ENCODE measurements around the gene ACP2.

Gene ACP2

DNA sequence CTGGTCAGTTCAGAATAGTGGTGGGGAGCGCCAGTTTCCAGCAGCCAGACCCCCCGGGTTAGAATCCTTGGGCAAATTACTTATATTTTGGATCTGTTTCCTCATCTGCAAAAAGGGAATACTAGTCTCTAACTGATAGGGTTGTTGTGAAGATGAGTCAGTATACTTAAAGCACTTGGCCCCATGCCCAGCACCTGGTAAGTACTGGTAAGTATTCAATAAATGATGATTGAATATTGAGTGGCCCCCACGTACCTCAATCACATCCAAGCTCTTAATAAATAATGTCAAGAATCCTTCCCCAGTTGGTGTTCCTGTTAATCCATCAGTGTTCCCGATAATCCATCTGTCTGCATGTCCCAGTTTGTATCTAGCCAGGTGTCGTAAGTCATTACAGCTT is 12.1 kb downstream of the ACP2 start:
- Histone ChIP-seq H3K4me1 (ENCODE audit: control insufficient read depth, insufficient read depth, low read length) (peaks cover 22% of the 10 kb centered on the region), H3K9me3 (replicated peaks; ENCODE audit: low read length) (no peaks in the 10 kb centered on the region), H3K4me3 (ENCODE audit: low read length) (no peak overlapping the region), H3K4me2 (ENCODE audit: low read length) (no peak overlapping the region), H3K36me3 (ENCODE audit: insufficient read depth, low read length) (peaks cover 46% of the 10 kb centered on the region), H3K27me3 (ENCODE audit: control insufficient read depth, insufficient read depth, low read length) (no peaks in the 10 kb centered on the region), H3K9ac (ENCODE audit: low read depth, low read length) (no peak overlapping the region)

DNA sequence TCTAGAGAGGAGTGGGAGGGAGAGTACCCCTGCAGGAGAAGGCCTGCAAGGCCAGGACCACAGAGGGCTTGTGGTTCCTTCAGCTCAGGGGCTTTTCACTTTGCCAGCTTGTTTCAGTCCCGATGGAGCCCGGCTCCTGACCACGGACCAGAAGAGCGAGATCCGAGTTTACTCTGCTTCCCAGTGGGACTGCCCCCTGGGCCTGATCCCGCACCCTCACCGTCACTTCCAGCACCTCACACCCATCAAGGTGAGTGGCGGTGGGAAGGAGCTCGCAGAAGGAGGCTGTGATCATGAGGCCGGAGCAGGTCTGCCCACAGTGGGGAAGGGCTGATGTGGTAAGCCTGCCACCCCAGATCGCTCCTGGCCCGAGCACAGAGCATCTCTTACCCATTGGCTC is 13.5 kb downstream of the ACP2 start:
- Histone ChIP-seq H3K9ac (ENCODE audit: low read depth, low read length) (no peak overlapping the region), H3K4me2 (ENCODE audit: low read length) (no peak overlapping the region), H3K9me3 (replicated peaks; ENCODE audit: low read length) (no peaks in the 10 kb centered on the region), H3K36me3 (ENCODE audit: insufficient read depth, low read length) (peaks cover 42% of the 10 kb centered on the region), H3K4me3 (ENCODE audit: low read length) (no peak overlapping the region), H3K4me1 (ENCODE audit: control insufficient read depth, insufficient read depth, low read length) (peaks cover 21% of the 10 kb centered on the region), H3K27me3 (ENCODE audit: control insufficient read depth, insufficient read depth, low read length) (no peaks in the 10 kb centered on the region)

DNA sequence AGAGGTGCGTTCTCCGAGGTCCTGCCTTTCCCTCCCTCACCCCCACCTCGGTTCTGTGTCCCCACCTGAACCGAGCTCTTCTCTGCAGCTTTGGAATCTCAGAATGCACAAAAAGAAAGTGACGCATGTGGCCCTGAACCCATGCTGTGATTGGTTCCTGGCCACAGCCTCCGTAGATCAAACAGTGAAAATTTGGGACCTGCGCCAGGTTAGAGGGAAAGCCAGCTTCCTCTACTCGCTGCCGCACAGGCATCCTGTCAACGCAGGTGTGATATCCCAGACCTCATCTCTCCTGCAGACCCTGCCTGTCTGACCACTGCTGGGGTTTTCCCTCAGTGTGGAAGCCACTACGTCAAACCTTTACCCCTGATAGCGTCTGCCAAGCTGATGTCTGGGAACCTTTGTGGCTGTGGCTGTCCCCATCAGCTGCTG is 13.9 kb downstream of the ACP2 start:
- peak overlapping the region; percentile 66 for H3K4me2 ChIP-seq (ENCODE audit: low read length)
- no peak overlapping the region for H3K4me3 ChIP-seq (ENCODE audit: low read length)
- H3K36me3 ChIP-seq (ENCODE audit: insufficient read depth, low read length), result peaks cover 37% of the 10 kb centered on the region
- no peaks in the 10 kb centered on the region for H3K27me3 ChIP-seq (ENCODE audit: control insufficient read depth, insufficient read depth, low read length)
- H3K4me1 ChIP-seq (ENCODE audit: control insufficient read depth, insufficient read depth, low read length), result peaks cover 21% of the 10 kb centered on the region
- no peaks in the 10 kb centered on the region for H3K9me3 ChIP-seq (replicated peaks; ENCODE audit: low read length)
- no peak overlapping the region for H3K9ac ChIP-seq (ENCODE audit: low read depth, low read length)

DNA sequence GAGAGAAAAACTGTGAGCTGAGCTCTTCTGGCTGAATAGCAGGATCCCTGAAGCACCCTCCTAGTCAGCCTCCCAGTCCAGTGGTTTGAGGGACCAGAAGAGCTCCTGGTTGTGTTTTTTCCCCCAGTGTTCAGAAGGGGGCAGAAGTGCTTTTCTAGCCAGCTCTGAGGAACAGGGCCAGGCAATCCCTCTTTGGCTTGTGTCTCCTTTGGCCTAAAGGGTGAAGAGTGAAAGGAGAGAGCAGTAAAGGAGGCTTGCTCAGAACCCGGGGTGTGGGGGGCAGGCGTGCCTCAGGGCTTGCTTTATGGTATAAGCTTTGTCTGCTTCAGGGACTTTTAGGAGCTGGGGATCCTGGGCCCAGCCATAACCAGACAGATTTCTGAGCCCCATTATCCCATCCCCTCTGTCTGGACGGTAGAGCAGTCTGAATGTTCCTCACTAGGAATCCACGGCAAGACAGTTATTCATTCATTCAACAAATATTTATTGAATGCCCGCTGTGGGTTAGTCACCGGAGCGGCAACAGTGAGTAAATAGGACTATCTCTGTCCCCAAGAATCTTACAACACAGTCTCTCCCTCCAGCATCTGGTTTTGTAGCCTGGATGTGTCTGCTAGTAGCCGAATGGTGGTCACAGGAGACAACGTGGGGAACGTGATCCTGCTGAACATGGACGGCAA is 14.5 kb downstream of the ACP2 start:
- no peaks in the 10 kb centered on the region for H3K27me3 ChIP-seq (ENCODE audit: control insufficient read depth, insufficient read depth, low read length)

DNA sequence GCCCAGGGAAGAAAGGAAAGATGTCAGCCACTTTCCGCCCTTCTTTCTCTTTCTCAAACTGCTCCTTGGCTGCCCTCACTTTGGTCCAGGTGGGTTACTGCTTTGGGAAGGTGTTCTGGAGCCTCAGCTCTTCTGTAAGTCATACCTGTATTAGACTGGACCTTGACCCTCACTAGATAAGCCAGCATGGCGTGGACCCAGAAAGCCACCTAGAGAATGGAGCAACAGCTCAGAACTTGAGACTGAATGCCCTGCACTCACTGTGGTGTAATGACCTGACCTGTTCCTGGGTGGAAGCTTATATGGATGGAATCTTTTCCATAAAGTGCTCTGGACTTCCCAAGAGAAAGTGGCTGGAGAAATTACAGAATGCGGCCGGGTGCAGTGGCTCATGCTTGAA is 15.6 kb downstream of the ACP2 start:
- Histone ChIP-seq H3K4me1 (ENCODE audit: control insufficient read depth, insufficient read depth, low read length) (peaks cover 21% of the 10 kb centered on the region), H3K9ac (ENCODE audit: low read depth, low read length) (no peak overlapping the region), H3K4me3 (ENCODE audit: low read length) (no peak overlapping the region), H3K36me3 (ENCODE audit: insufficient read depth, low read length) (peaks cover 30% of the 10 kb centered on the region), H3K27me3 (ENCODE audit: control insufficient read depth, insufficient read depth, low read length) (no peaks in the 10 kb centered on the region), H3K4me2 (ENCODE audit: low read length) (no peak overlapping the region), H3K9me3 (replicated peaks; ENCODE audit: low read length) (no peaks in the 10 kb centered on the region)

More for the DNA sequence above, 14.5 kb downstream of the ACP2 start:
- Histone ChIP-seq H3K4me3 (ENCODE audit: low read length) (no peak overlapping the region), H3K4me2 (ENCODE audit: low read length) (peak overlapping the region; percentile 66), H3K9ac (ENCODE audit: low read depth, low read length) (peak overlapping the region; percentile 67), H3K9me3 (replicated peaks; ENCODE audit: low read length) (no peaks in the 10 kb centered on the region), H3K4me1 (ENCODE audit: control insufficient read depth, insufficient read depth, low read length) (peaks cover 21% of the 10 kb centered on the region), H3K36me3 (ENCODE audit: insufficient read depth, low read length) (peaks cover 36% of the 10 kb centered on the region)

DNA sequence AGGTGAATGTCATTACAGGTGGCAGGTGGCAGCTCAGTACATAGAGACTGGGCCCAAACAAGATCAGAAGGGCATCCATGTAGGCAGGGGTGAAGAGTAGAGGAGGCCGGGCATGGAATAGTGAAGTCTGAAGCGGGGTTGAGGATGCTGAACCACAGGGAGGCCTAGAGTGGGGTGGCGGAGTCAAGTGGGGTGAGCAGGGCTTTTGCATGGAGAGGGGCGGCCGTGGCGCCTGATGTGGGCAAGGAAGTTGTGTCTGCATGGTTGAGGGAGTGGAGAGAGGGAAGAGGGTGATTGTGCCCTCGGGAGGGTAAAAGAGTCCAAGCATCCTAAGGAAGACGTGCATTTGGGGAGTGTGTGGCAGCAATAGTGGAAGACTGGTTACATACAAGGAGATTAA is 19.5 kb downstream of the ACP2 start:
- peaks cover 39% of the 10 kb centered on the region for H3K36me3 ChIP-seq (ENCODE audit: insufficient read depth, low read length)
- no peaks in the 10 kb centered on the region for H3K9me3 ChIP-seq (replicated peaks; ENCODE audit: low read length)
- H3K4me3 ChIP-seq (ENCODE audit: low read length), result no peak overlapping the region

DNA sequence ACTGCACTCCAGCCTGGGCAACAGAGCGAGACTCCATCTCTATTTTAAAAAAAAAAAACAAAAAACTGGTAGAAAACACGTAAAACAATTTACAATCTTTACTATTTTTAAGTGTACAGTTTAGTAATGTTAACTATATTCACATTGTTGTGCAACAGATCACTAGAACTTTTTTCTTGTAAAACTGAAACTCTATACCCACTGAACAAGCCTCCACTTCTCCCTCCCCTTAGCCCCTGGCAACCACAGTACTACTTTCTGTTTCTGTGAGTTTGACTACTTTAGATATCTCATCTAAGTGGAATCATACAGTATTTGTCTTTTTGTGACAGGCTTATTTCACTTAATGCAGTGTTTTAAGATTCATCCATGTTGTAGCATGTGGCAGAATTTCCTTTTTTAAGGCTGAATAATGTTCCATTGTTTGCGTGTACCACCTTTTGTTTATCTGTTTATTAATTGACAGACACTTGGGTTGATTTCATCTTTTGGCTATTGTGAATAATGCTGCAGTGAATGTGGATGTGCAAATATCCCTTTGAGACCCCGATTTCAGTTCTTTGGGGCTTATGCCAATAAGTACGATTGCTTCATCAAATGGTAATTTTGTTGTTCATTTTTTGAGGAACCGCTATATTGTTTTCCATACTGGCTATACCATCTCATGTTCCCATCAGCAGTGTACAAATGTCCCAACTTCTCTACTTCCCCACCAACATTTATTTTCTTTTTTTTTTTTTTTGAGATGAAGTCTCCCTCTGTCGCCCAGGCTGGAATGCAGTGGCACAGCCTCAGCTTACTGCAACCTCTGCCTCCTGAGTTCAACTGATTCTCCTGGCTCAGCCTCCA is 22.8 kb downstream of the ACP2 start:
- H3K4me1 ChIP-seq (ENCODE audit: control insufficient read depth, insufficient read depth, low read length), result peaks cover 2% of the 10 kb centered on the region
- no peak overlapping the region for H3K4me2 ChIP-seq (ENCODE audit: low read length)
- H3K9me3 ChIP-seq (replicated peaks; ENCODE audit: low read length), result no peaks in the 10 kb centered on the region
- H3K4me3 ChIP-seq (ENCODE audit: low read length), result no peak overlapping the region
- H3K36me3 ChIP-seq (ENCODE audit: insufficient read depth, low read length), result peaks cover 34% of the 10 kb centered on the region
- H3K27me3 ChIP-seq (ENCODE audit: control insufficient read depth, insufficient read depth, low read length), result no peaks in the 10 kb centered on the region
- no peak overlapping the region for H3K9ac ChIP-seq (ENCODE audit: low read depth, low read length)

More for the DNA sequence above, 19.5 kb downstream of the ACP2 start:
- no peaks in the 10 kb centered on the region for H3K27me3 ChIP-seq (ENCODE audit: control insufficient read depth, insufficient read depth, low read length)
- H3K9ac ChIP-seq (ENCODE audit: low read depth, low read length), result no peak overlapping the region
- no peak overlapping the region for H3K4me2 ChIP-seq (ENCODE audit: low read length)
- H3K4me1 ChIP-seq (ENCODE audit: control insufficient read depth, insufficient read depth, low read length), result peaks cover 7% of the 10 kb centered on the region

DNA sequence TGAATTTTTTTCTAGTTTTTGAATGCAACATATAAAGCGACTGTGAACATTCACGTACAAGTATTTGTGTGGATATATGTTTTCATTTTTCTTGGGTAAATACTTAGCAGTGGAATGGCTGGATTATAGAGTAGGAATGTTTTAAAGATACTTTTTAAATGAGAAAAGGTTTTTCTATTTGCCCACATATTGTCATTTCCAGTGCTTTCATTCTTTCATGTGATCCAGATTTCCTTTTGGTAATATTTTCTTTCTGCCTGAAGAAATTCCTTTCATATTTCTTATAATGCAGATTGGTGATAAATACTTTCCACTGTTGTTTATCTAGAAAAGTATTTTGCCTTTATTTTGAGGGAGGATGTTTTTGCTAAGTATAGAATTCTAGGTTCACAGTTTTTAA is 25.9 kb downstream of the ACP2 start:
- peaks cover 18% of the 10 kb centered on the region for H3K4me1 ChIP-seq (ENCODE audit: control insufficient read depth, insufficient read depth, low read length)
- H3K27me3 ChIP-seq (ENCODE audit: control insufficient read depth, insufficient read depth, low read length), result no peaks in the 10 kb centered on the region
- peaks cover 32% of the 10 kb centered on the region for H3K36me3 ChIP-seq (ENCODE audit: insufficient read depth, low read length)
- H3K9ac ChIP-seq (ENCODE audit: low read depth, low read length), result no peak overlapping the region
- H3K4me3 ChIP-seq (ENCODE audit: low read length), result no peak overlapping the region
- no peak overlapping the region for H3K4me2 ChIP-seq (ENCODE audit: low read length)
- H3K9me3 ChIP-seq (replicated peaks; ENCODE audit: low read length), result no peaks in the 10 kb centered on the region

DNA sequence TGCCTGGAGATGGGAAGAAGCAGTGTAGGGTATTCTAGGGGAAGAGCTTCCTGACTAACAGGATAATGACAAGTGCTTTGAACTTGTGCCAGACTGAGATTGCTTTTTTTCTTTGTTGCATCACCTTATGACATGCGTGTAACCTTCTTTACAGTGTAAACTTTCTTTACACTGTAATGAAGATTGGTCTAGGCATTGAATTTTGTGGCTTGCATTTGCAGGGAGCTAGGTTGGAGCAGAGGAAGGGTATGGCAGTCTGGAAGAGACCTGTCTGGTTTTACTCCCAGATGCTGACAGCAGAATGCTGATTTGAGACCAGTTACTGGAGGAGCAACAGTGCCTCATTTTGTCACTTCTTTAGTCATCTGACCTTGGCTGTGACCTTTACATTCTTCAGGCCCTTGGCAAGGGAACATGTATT is 28.2 kb downstream of the ACP2 start:
- Histone ChIP-seq H3K9ac (ENCODE audit: low read depth, low read length) (no peak overlapping the region), H3K4me2 (ENCODE audit: low read length) (peak overlapping the region; percentile 37), H3K27me3 (ENCODE audit: control insufficient read depth, insufficient read depth, low read length) (no peaks in the 10 kb centered on the region), H3K4me3 (ENCODE audit: low read length) (no peak overlapping the region), H3K36me3 (ENCODE audit: insufficient read depth, low read length) (peaks cover 16% of the 10 kb centered on the region), H3K9me3 (replicated peaks; ENCODE audit: low read length) (no peaks in the 10 kb centered on the region), H3K4me1 (ENCODE audit: control insufficient read depth, insufficient read depth, low read length) (peaks cover 32% of the 10 kb centered on the region)

DNA sequence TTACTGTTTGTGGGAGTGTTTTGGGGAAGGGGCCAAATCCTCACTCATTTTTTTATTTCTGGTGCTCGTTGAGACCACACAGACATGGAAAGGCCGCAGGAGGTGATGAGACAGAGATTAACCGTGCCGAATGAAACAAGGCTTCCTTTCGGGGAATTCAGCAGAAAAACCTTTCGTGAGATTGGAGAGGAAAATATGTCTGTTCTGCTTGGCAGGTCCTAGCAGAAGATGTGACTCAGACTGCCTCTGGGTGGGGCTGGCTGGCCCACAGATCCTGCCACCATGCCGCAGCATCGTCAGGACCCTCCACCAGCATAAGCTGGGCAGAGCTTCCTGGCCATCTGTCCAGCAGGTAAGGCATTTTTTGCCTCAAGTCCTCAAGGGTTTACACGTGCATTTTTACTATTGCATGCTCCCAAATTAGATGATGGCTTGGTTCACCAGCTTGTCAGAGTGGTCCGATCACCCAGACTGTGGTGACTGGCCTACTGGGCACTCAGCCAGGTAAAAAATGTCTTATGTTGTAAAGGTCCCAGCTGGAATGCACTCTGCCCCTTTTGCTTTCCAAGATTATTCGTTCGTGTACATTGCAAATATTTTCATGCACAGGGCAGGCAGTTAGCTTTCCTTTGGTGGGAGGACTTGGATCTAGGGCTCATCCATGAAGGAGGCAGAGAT is 32.4 kb downstream of the ACP2 start:
- Histone ChIP-seq H3K36me3 (ENCODE audit: insufficient read depth, low read length) (peaks cover 9% of the 10 kb centered on the region), H3K4me3 (ENCODE audit: low read length) (peak overlapping the region; percentile 77), H3K9ac (ENCODE audit: low read depth, low read length) (peak overlapping the region; percentile 87), H3K9me3 (replicated peaks; ENCODE audit: low read length) (no peaks in the 10 kb centered on the region), H3K4me2 (ENCODE audit: low read length) (peak overlapping the region; percentile 95), H3K4me1 (ENCODE audit: control insufficient read depth, insufficient read depth, low read length) (peaks cover 42% of the 10 kb centered on the region), H3K27me3 (ENCODE audit: control insufficient read depth, insufficient read depth, low read length) (no peaks in the 10 kb centered on the region)

DNA sequence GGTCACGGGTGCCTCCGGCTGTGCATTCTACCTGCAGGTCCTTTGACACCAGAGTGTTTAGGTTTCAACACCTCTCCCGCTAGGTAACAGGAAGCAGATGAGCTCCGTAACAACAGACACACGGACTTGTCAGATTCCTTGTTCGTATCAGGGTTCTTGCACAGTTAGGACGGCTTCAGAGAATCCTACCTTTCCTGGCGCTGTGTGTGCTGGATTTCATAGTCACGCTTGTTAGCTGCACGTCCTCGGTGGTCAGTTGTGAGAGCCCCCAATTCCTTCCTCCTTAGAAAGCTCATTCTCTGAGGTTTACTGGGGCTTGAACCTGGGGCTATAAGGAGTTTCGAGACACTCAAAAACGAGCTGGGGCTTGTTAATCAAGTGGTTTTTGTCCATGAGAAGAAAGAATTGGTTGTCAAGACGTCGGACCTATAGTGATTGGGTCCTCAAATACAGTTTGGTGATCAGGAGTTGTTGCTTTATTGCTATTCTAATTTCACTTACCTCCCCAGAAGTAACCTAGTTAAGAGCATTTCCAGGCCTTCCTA is 33.2 kb downstream of the ACP2 start:
- Histone ChIP-seq H3K9ac (ENCODE audit: low read depth, low read length) (peak overlapping the region; percentile 87), H3K4me2 (ENCODE audit: low read length) (peak overlapping the region; percentile 95), H3K36me3 (ENCODE audit: insufficient read depth, low read length) (peaks cover 9% of the 10 kb centered on the region), H3K4me1 (ENCODE audit: control insufficient read depth, insufficient read depth, low read length) (peaks cover 37% of the 10 kb centered on the region), H3K4me3 (ENCODE audit: low read length) (peak overlapping the region; percentile 77), H3K27me3 (ENCODE audit: control insufficient read depth, insufficient read depth, low read length) (no peaks in the 10 kb centered on the region), H3K9me3 (replicated peaks; ENCODE audit: low read length) (no peaks in the 10 kb centered on the region)
